ENCODE data around the gene RPL18A.

Gene RPL18A

GRCh38 chr19:17830567-17831418 is 28.9 kb upstream of the RPL18A start:
- Histone ChIP-seq H3K27me3 (ENCODE audit: control insufficient read depth in 1 of 2, insufficient read depth in 2 of 2, low read length in 2 of 2) (peaks cover 0 to 5% of the 10 kb centered on the region in 2 donors), H3K27ac (ENCODE audit: low read depth, low read length) (no peak overlapping the region), H3K9me3 (ENCODE audit: control insufficient read depth in 1 of 2, low read length in 2 of 2) (no peaks in the 10 kb centered on the region), H3K4me3 (ENCODE audit: low read depth in 1 of 2, low read length in 2 of 2) (peak overlapping the region; percentile 25 to 50), H3K36me3 (ENCODE audit: control insufficient read depth in 1 of 2, insufficient read depth in 2 of 2, low read length in 2 of 2) (no peaks in the 10 kb centered on the region), H3K9ac (ENCODE audit: low read depth in 1 of 2, low read length in 2 of 2) (no peak overlapping the region), H3K4me1 (ENCODE audit: control insufficient read depth in 1 of 2, insufficient read depth in 2 of 2, low read length in 2 of 2) (peaks cover 5 to 8% of the 10 kb centered on the region in 2 donors)

GRCh38 chr19:17831419-17831888 is 28.3 kb upstream of the RPL18A start:
- no peaks in the 10 kb centered on the region for H3K9me3 ChIP-seq (ENCODE audit: control insufficient read depth in 1 of 2, low read length in 2 of 2)
- no peak overlapping the region for H3K9ac ChIP-seq (ENCODE audit: low read depth in 1 of 2, low read length in 2 of 2)
- peak overlapping the region; percentile 8 to 50 for H3K4me3 ChIP-seq (ENCODE audit: low read depth in 1 of 2, low read length in 2 of 2)
- peaks cover 5 to 8% of the 10 kb centered on the region in 2 donors for H3K4me1 ChIP-seq (ENCODE audit: control insufficient read depth in 1 of 2, insufficient read depth in 2 of 2, low read length in 2 of 2)
- no peak overlapping the region for H3K27ac ChIP-seq (ENCODE audit: low read depth, low read length)
- peaks cover 0 to 5% of the 10 kb centered on the region in 2 donors for H3K27me3 ChIP-seq (ENCODE audit: control insufficient read depth in 1 of 2, insufficient read depth in 2 of 2, low read length in 2 of 2)
- no peaks in the 10 kb centered on the region for H3K36me3 ChIP-seq (ENCODE audit: control insufficient read depth in 1 of 2, insufficient read depth in 2 of 2, low read length in 2 of 2)

GRCh38 chr19:17832443-17833208 is 27.1 kb upstream of the RPL18A start:
- Histone ChIP-seq H3K27ac (ENCODE audit: low read depth, low read length) (no peak overlapping the region), H3K9ac (ENCODE audit: low read depth in 1 of 2, low read length in 2 of 2) (no peak overlapping the region), H3K4me3 (ENCODE audit: low read depth in 1 of 2, low read length in 2 of 2) (no peak overlapping the region), H3K27me3 (ENCODE audit: control insufficient read depth in 1 of 2, insufficient read depth in 2 of 2, low read length in 2 of 2) (peaks cover 0 to 5% of the 10 kb centered on the region in 2 donors), H3K36me3 (ENCODE audit: control insufficient read depth in 1 of 2, insufficient read depth in 2 of 2, low read length in 2 of 2) (no peaks in the 10 kb centered on the region), H3K4me1 (ENCODE audit: control insufficient read depth in 1 of 2, insufficient read depth in 2 of 2, low read length in 2 of 2) (peaks cover 5 to 8% of the 10 kb centered on the region in 2 donors), H3K9me3 (ENCODE audit: control insufficient read depth in 1 of 2, low read length in 2 of 2) (no peaks in the 10 kb centered on the region)

- no peaks in the 10 kb centered on the region for H3K9me3 ChIP-seq (ENCODE audit: control insufficient read depth in 1 of 2, low read length in 2 of 2)
- H3K36me3 ChIP-seq (ENCODE audit: control insufficient read depth in 1 of 2, insufficient read depth in 2 of 2, low read length in 2 of 2) = peaks cover 0 to 3% of the 10 kb centered on the region in 2 donors
- peaks cover 0 to 5% of the 10 kb centered on the region in 2 donors for H3K27me3 ChIP-seq (ENCODE audit: control insufficient read depth in 1 of 2, insufficient read depth in 2 of 2, low read length in 2 of 2)
- H3K4me3 ChIP-seq (ENCODE audit: low read depth in 1 of 2, low read length in 2 of 2) = no peak overlapping the region
- H3K27ac ChIP-seq (ENCODE audit: low read depth, low read length) = no peak overlapping the region
- H3K9ac ChIP-seq (ENCODE audit: low read depth in 1 of 2, low read length in 2 of 2) = no peak overlapping the region
- peaks cover 5 to 8% of the 10 kb centered on the region in 2 donors for H3K4me1 ChIP-seq (ENCODE audit: control insufficient read depth in 1 of 2, insufficient read depth in 2 of 2, low read length in 2 of 2)
Observed at GRCh38 chr19:17834350-17835181, 25.1 kb upstream of the RPL18A start.

GRCh38 chr19:17835182-17836006 is 24.3 kb upstream of the RPL18A start:
- Histone ChIP-seq H3K9ac (ENCODE audit: low read depth in 1 of 2, low read length in 2 of 2) (no peak overlapping the region), H3K36me3 (ENCODE audit: control insufficient read depth in 1 of 2, insufficient read depth in 2 of 2, low read length in 2 of 2) (peaks cover 0 to 3% of the 10 kb centered on the region in 2 donors)

GRCh38 chr19:17836530-17836929 is 23.2 kb upstream of the RPL18A start:
- peaks cover 0 to 7% of the 10 kb centered on the region in 2 donors for H3K36me3 ChIP-seq (ENCODE audit: control insufficient read depth in 1 of 2, insufficient read depth in 2 of 2, low read length in 2 of 2)
- H3K4me3 ChIP-seq (ENCODE audit: low read depth in 1 of 2, low read length in 2 of 2) = no peak overlapping the region
- H3K27ac ChIP-seq (ENCODE audit: low read depth, low read length) = no peak overlapping the region
- H3K27me3 ChIP-seq (ENCODE audit: control insufficient read depth in 1 of 2, insufficient read depth in 2 of 2, low read length in 2 of 2) = peaks cover 0 to 4% of the 10 kb centered on the region in 2 donors
- H3K9me3 ChIP-seq (ENCODE audit: control insufficient read depth in 1 of 2, low read length in 2 of 2) = no peaks in the 10 kb centered on the region
- peaks cover 0 to under 1% of the 10 kb centered on the region in 2 donors for H3K4me1 ChIP-seq (ENCODE audit: control insufficient read depth in 1 of 2, insufficient read depth in 2 of 2, low read length in 2 of 2)
- no peak overlapping the region for H3K9ac ChIP-seq (ENCODE audit: low read depth in 1 of 2, low read length in 2 of 2)

More at GRCh38 chr19:17835182-17836006, 24.3 kb upstream of the RPL18A start:
- Histone ChIP-seq H3K27me3 (ENCODE audit: control insufficient read depth in 1 of 2, insufficient read depth in 2 of 2, low read length in 2 of 2) (peaks cover 0 to 5% of the 10 kb centered on the region in 2 donors), H3K9me3 (ENCODE audit: control insufficient read depth in 1 of 2, low read length in 2 of 2) (no peaks in the 10 kb centered on the region), H3K4me3 (ENCODE audit: low read depth in 1 of 2, low read length in 2 of 2) (no peak overlapping the region), H3K4me1 (ENCODE audit: control insufficient read depth in 1 of 2, insufficient read depth in 2 of 2, low read length in 2 of 2) (peaks cover 1 to 7% of the 10 kb centered on the region in 2 donors), H3K27ac (ENCODE audit: low read depth, low read length) (no peak overlapping the region)

GRCh38 chr19:17837972-17838371 is 21.7 kb upstream of the RPL18A start:
- Histone ChIP-seq H3K36me3 (ENCODE audit: control insufficient read depth in 1 of 2, insufficient read depth in 2 of 2, low read length in 2 of 2) (peaks cover 0 to 7% of the 10 kb centered on the region in 2 donors), H3K27me3 (ENCODE audit: control insufficient read depth in 1 of 2, insufficient read depth in 2 of 2, low read length in 2 of 2) (no peaks in the 10 kb centered on the region), H3K4me3 (ENCODE audit: low read depth in 1 of 2, low read length in 2 of 2) (no peak overlapping the region), H3K9ac (ENCODE audit: low read depth in 1 of 2, low read length in 2 of 2) (no peak overlapping the region), H3K27ac (ENCODE audit: low read depth, low read length) (no peak overlapping the region), H3K4me1 (ENCODE audit: control insufficient read depth in 1 of 2, insufficient read depth in 2 of 2, low read length in 2 of 2) (peaks cover 0 to 4% of the 10 kb centered on the region in 2 donors), H3K9me3 (ENCODE audit: control insufficient read depth in 1 of 2, low read length in 2 of 2) (no peaks in the 10 kb centered on the region)

- Histone ChIP-seq H3K4me1 (ENCODE audit: control insufficient read depth in 1 of 2, insufficient read depth in 2 of 2, low read length in 2 of 2) (peaks cover 0 to 4% of the 10 kb centered on the region in 2 donors), H3K27ac (ENCODE audit: low read depth, low read length) (no peak overlapping the region), H3K36me3 (ENCODE audit: control insufficient read depth in 1 of 2, insufficient read depth in 2 of 2, low read length in 2 of 2) (peaks cover 0 to 7% of the 10 kb centered on the region in 2 donors), H3K4me3 (ENCODE audit: low read depth in 1 of 2, low read length in 2 of 2) (no peak overlapping the region), H3K9me3 (ENCODE audit: control insufficient read depth in 1 of 2, low read length in 2 of 2) (no peaks in the 10 kb centered on the region), H3K9ac (ENCODE audit: low read depth in 1 of 2, low read length in 2 of 2) (no peak overlapping the region), H3K27me3 (ENCODE audit: control insufficient read depth in 1 of 2, insufficient read depth in 2 of 2, low read length in 2 of 2) (no peaks in the 10 kb centered on the region)
Observed at GRCh38 chr19:17840019-17840418, 19.7 kb upstream of the RPL18A start.

GRCh38 chr19:17841371-17841809 is 18.3 kb upstream of the RPL18A start:
- Histone ChIP-seq H3K36me3 (ENCODE audit: control insufficient read depth in 1 of 2, insufficient read depth in 2 of 2, low read length in 2 of 2) (peaks cover 0 to 7% of the 10 kb centered on the region in 2 donors), H3K27ac (ENCODE audit: low read depth, low read length) (no peak overlapping the region), H3K27me3 (ENCODE audit: control insufficient read depth in 1 of 2, insufficient read depth in 2 of 2, low read length in 2 of 2) (no peaks in the 10 kb centered on the region), H3K9me3 (ENCODE audit: control insufficient read depth in 1 of 2, low read length in 2 of 2) (no peaks in the 10 kb centered on the region), H3K9ac (ENCODE audit: low read depth in 1 of 2, low read length in 2 of 2) (no peak overlapping the region), H3K4me1 (ENCODE audit: control insufficient read depth in 1 of 2, insufficient read depth in 2 of 2, low read length in 2 of 2) (peaks cover 0 to 4% of the 10 kb centered on the region in 2 donors), H3K4me3 (ENCODE audit: low read depth in 1 of 2, low read length in 2 of 2) (no peak overlapping the region)

Measured in duodenal mucosa (tissue), 2 donors.